GM15510 (cell line): Measurements from ENCODE around the gene KCTD2.

Experiments
- POLR2A ChIP-seq: IDR thresholded peaks from 3 replicates; pipeline ENCODE4 v1.6.1; 2011; ENCODE audit warnings: borderline replicate concordance; ENCODE audit not compliant: insufficient read length; ENCODE audit errors: extremely low read depth

The KCTD2 gene, protein sequence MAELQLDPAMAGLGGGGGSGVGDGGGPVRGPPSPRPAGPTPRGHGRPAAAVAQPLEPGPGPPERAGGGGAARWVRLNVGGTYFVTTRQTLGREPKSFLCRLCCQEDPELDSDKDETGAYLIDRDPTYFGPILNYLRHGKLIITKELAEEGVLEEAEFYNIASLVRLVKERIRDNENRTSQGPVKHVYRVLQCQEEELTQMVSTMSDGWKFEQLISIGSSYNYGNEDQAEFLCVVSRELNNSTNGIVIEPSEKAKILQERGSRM

DNA sequence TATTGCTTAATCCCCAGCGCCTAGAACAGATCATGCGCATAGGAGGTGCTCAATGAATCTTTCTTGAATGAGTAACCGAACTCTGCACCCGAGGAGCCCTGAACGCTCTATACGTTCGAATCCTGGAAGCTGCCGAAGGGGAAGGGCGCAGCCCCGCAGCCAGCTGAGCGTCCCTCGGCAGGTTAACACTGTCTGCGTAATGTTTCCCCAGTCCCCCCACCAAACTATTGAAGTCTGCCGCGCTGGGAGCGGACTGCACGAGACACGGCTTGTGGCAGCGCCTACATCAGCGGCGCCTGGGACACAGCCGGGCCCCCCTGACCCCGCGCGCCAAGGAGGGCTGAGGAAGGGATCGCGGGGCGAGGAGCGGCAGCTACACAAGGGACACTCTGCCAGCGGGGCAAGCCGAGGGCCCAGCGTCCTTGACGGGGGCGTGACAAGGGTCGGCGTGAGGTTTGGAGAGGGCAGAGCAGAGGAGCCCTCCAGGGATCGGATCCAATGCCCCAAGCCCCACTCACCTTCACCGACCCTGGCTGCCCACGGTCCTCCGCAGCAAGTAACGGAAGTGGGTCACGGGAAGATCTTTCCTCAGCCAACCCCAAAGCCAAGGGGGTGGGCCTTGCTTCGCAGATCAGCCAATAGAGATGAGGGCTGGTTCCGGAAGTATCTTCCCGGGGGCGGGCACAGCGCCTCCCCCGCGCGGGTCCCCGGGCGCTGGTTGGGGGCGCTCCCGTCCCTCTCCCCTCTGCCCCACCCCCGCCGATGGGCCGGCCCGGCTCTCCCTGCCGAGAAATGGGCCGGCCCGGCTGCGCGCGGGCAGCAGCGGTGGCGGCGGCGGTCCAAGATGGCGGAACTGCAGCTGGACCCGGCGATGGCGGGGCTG lies at the start of gene KCTD2, which contains the start of gene ATP5PD:
KCTD2 (plus strand) TSS at position 819 of the 883 bp plus-strand sequence; CDS start at position 845, 26 bp downstream.
ATP5PD (minus strand) TSS at position 563 of the 883 bp plus-strand sequence. CDS start 4,319 bp downstream, outside the sequence.
- TF ChIP-seq POLR2A, result peak; percentile 91

DNA sequence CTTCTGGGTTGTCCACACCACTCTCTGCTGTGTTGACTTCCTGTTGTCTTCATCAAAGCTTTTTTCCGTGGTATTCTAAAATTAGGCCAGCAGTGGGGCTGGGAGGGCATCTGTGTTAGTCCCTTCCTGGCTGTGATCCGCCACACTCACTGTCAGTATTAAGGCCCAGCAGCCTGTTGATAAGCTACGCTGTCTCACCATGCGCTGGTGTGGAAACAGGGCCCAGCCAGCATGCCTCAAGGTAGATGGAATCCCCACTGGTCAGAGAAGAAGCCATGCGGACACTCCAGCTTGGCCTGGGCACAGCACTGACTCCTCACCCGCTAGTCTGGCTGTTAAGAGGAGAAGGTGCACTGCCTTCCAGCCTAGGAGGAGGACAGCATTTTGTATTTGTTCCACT lies 48.2 kb upstream of the KCTD2 start:
- TF ChIP-seq POLR2A, result no peak

DNA sequence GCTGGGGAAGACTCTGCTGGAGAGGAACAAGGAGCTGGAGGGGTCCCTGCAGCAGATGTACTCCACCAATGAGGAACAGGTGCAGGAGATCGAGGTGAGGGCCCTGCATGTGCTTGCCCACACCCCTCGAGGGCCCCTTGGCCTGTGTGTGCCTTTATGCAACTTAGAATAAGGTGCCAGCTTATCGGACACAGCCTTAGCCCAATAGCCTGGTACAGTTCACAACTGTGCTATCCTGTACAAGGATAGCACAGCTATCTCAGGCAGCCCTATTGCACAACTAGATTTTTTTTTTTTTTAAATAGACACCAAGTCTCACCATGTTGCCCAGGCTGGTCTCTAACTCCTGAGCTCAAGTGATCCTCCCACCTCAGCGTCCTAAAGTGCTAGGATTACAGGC lies 47.5 kb upstream of the KCTD2 start:
- TF ChIP-seq POLR2A, result no peak

DNA sequence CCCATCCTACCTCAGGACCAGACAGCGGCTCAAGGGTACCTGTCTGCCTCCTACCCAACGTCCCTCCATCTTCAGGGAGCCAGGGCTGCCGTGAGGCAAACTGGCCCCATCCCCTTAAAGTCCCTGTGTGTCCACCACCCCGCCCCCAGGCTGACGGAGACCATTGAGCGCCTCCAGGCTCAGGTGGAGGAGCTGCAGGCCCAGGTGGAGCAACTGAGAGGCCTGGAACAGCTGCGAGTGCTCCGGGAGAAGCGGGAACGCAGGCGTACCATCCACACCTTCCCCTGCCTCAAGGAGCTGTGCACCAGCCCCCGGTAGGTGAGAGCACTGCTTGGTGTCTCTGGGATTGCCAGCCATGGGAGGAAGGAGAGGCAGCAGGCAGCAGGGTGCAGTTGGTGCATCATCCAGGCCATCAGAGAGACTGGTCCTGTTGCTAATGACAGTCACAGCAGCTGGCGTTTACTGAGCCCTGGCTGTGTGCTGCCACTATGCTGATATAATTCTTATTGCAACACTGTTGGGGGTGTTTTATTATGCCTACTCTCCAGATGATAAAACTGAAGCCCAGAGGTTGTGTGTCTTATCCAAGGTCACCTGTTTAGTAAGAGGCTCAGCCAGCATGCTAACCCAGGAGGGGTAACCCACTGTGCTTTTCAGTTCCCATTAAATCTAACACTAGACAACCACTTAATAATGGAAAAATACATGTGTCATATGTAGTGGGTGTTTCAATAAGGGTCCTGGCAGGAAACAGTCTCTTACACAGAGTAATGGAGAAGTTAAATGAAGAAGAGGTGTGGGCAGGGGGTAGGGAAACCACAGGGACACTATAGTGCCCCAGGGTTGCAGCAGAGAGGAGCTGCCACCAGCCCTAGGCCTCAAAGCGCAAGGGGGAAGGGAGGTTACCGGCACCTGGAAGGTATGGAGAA lies 44.8 kb upstream of the KCTD2 start:
- no peak for TF ChIP-seq POLR2A

DNA sequence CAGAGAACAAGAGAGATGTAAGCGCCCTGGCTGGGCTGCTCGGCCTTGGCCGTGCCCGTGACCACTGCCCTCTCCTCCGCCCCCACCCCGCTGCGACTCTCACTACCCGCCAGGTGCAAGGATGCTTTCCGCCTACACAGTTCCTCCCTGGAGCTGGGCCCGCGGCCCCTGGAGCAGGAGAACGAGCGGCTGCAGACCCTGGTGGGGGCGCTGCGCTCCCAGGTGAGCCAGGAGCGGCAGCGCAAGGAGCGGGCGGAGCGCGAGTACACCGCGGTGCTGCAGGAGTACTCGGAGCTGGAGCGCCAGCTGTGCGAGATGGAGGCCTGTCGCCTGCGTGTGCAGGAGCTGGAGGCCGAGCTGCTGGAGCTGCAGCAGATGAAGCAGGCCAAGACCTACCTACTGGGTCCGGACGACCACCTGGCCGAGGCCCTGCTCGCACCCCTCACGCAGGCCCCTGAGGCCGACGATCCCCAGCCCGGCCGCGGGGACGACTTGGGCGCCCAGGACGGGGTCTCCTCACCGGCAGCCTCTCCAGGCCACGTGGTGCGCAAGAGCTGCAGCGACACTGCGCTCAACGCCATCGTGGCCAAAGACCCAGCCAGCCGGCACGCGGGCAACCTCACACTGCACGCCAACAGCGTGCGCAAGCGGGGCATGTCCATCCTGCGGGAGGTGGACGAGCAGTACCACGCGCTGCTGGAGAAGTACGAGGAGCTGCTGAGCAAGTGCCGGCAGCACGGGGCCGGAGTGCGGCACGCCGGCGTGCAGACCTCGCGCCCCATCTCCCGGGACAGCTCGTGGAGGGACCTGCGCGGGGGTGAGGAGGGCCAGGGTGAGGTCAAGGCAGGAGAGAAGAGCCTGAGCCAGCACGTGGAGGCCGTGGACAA lies 43.7 kb upstream of the KCTD2 start:
- TF ChIP-seq POLR2A, result no peak

DNA sequence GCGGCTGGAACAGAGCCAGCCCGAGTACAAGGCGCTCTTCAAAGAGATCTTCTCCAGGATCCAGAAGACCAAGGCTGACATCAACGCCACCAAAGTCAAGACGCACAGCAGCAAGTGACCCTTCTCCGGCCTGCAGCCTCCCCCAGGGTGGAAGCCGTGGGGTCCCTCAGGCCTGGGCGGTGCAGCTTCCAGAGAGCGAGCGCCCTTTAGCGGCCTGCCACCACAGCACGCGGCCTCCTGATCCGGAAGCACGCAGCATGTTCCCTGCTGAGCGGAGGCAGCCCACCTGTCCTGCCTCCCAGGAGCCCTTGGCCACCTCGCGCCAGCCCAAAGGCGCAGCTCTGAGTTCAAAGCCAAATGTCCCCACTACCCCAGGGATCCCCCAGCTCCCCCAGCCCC lies 43.1 kb upstream of the KCTD2 start:
- no peak for TF ChIP-seq POLR2A

DNA sequence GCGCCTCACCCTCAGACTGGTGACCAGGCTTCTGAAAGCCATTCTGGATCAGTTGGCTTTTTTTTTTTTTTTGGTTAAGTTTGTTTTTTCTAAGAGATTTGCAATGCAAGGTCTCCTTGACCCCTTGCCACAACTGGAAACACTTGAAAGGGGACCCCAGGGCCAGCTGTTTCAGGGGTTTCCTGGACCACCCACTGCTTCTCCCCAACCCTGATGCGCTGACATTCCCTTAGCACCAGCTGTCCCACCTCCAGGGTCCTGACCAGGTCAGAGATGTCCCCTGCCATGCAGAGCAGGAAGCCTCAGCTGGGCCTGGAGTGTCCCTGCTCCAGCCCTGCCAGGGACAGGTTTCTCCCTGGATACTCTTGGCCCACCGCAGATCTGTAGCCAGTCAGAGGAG lies 42.7 kb upstream of the KCTD2 start:
- no peak for TF ChIP-seq POLR2A

DNA sequence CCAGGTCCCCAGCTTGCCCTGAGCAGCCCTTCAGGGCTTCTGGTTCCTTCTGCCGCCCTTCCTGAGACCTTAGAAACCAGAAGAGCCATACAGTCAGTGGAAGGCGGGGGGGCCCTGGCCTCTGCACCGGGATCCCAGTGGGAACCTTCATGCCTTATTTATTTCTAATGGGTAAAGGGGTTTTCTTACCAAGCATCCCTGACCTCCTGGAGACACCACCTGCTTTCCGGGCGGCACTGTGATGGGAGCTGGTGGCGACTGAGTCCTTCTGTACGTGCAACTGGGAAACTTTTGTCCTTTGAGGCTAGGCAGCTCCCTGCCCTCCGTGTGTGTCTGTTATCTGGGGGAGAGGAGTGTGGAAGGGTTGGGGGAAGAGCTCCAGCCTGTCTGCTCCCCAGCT lies 41.7 kb upstream of the KCTD2 start:
- no peak for TF ChIP-seq POLR2A

DNA sequence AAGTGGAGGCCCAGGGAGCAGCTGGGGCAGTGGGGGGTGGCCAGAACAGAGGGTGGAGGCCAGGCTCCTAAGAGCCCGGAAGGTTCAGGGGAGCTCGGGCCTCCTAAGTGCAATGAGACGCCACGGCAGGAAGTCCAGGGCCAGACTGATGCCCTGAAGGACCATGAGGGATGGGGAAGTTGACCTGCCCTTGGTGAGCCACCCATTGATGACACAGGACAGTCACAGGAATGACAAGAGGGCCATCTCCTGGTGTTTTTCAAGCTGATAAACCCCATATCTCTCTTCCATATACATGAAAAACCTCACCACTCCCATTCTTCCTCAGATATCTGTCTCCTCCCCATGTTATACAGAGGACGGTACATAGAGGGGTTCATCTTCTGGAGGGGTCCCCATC lies 40.4 kb upstream of the KCTD2 start:
- no peak for TF ChIP-seq POLR2A

DNA sequence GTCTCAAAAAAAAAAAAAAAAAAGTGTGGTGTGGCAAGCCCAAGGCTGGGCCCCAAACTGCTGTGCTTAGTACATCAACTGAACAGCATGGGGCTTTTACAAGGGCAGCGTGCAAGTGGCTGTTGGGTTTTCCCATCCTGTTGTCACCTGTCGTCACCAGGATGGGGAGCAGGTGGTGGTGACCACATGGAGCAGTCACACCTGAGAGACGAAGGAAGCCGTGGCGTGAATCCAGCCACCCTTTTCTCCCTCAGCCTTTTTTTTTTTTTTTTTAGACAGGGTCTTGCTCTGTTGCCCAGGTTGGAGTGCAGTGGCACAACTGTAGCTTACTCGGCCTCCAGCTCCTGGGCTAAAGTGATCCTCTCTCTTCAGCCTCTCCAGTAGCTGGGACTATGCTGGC lies 38.7 kb upstream of the KCTD2 start:
- TF ChIP-seq POLR2A, result no peak

DNA sequence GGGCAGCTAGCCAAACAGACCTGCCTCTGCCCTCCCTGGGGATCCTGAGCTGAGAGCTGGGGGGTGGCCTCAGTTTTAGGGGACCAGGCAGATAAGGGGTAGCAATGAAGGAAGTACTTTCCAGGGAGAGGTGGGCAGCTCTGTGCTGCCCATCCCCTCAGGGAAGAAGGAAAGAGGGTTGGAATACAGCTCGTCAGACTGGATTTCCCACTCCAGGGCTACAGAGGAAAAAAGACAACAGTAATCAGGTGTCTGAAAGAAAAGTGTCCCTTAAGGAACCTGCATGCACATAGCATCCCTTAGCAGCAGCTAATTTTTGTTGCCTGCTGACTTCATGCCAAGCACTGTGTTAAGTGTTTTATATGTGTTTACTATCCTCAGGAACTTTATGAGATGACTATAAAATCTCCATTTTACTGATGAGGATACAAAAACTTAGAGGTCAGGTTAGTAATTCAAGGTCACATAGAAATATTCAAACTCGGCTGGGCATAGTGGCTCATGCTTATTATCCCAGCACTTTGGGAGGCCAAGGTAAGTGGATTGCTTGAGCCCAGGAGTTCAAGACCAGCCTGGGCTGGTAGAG lies 37.8 kb upstream of the KCTD2 start:
- TF ChIP-seq POLR2A, result no peak

DNA sequence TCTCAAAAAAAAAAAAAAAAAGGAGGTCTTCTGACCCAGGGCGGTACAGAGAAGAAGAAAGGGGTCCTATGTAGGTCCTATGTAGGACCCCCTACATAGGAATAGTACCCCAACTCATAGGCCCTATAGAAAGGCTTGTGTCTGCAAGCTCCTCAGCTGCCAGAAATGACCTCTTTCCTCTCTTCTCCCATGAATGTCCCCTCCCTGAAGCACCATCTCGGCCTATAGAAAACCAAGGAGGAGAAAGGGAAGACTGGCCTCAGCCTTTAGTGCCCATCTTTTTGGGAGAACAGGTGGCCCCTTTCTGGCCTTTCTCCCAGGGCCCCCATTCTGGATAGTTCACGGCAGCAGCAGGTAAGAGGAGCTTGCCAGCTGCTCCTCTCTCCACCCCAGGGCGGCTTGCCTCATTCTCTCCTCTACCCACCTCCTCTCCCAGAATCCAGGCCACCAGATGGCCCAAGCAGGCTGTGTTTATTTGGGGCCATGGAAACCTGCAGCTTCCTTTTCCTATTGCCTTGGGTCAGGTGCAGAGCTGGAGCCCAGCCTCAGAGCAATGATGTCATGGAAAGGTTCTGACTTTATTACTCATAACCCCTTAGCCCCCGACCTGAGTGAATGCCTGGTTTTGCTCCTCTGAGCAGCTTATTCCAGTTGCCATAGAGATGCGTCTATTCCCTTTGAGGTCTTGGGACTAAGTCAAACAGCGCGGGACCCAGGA lies 36.2 kb upstream of the KCTD2 start:
- no peak for TF ChIP-seq POLR2A
